HEK293 (cell line): ENCODE results near the gene GGNBP2.

Source experiments
- CTCF ChIA-PET: fragments of 350-600 bp; formaldehyde crosslinking; extraction: SDS; loops from one replicate; lab custom pipeline; 2021; ENCODE audit warnings: antibody characterized with exemption; lab: Yijun Ruan, JAX
- POLR2A ChIA-PET: fragments of 300-600 bp; formaldehyde crosslinking; extraction: SDS; loops from one replicate; lab custom pipeline; 2020; ENCODE audit warnings: antibody characterized with exemption, inconsistent platforms; lab: Yijun Ruan, JAX
- H3K27ac ChIP-seq: fragments of 200-500 bp; sonication (Bioruptor generic); 2 replicates; pipeline ENCODE4 v1.5.1; 2014; ENCODE audit warnings: low read depth, low read length, control low read depth, inconsistent platforms; ENCODE audit errors: extremely low read depth
- H3K36me3 ChIP-seq, 2 experiments: fragments of 200-500 bp in 1 of 2; sonication (Bioruptor generic) in 1 of 2; 1 replicate in 1 of 2; 2 replicates in 1 of 2; pipeline ENCODE4 v1.5.1; 2014 to 2017; ENCODE audit warnings: inconsistent platforms in 2 of 2, low read length in 2 of 2; ENCODE audit not compliant: control insufficient read depth in 2 of 2, insufficient read depth in 1 of 2
- H3K4me1 ChIP-seq: fragments of 200-500 bp; sonication (Bioruptor generic); 2 replicates; pipeline ENCODE4 v1.5.1; 2014; ENCODE audit warnings: mild to moderate bottlenecking, low read length, inconsistent platforms; ENCODE audit not compliant: control insufficient read depth, insufficient read depth
- H3K4me3 ChIP-seq: 2 replicates; pipeline ENCODE4 v1.5.1; 2011; ENCODE audit warnings: low read depth, mild to moderate bottlenecking, control low read depth, low read length, moderate library complexity
- H3K9me3 ChIP-seq: fragments of 200-500 bp; sonication (Bioruptor generic); 2 replicates; pipeline ENCODE4 v1.5.1; 2014; ENCODE audit warnings: low read depth, low read length, inconsistent platforms; ENCODE audit not compliant: control insufficient read depth, insufficient read depth
- HIC1 ChIP-seq: fragments of 450-650 bp; formaldehyde crosslinking; IDR thresholded peaks from 2 replicates; pipeline ENCODE4 v1.5.1; 2016; ENCODE audit warnings: missing biosample characterization, missing genetic modification characterization
- KLF8 ChIP-seq: fragments of 450-650 bp; formaldehyde crosslinking; IDR thresholded peaks from 2 replicates; pipeline ENCODE4 v1.5.1; 2016; ENCODE audit warnings: missing biosample characterization, missing genetic modification characterization
- MZF1 ChIP-seq: fragments of 450-650 bp; formaldehyde crosslinking; IDR thresholded peaks from 2 replicates; pipeline ENCODE4 v1.5.1; 2017; ENCODE audit warnings: missing biosample characterization, missing genetic modification characterization, borderline replicate concordance
- SCRT1 ChIP-seq: fragments of 450-650 bp; formaldehyde crosslinking; IDR thresholded peaks from 2 replicates; pipeline ENCODE4 v1.5.1; 2016; ENCODE audit warnings: missing biosample characterization, missing genetic modification characterization, borderline replicate concordance
- ZBTB10 ChIP-seq: fragments of 450-650 bp; formaldehyde crosslinking; IDR thresholded peaks from 2 replicates; pipeline ENCODE4 v1.5.1; 2016; ENCODE audit warnings: missing biosample characterization, missing genetic modification characterization
- ZBTB11 ChIP-seq: fragments of 450-650 bp; formaldehyde crosslinking; conservative IDR thresholded peaks from 2 replicates; pipeline ENCODE4 v1.5.1; 2016; ENCODE audit warnings: low read depth, missing biosample characterization, missing genetic modification characterization
- ZBTB26 ChIP-seq: fragments of 450-650 bp; formaldehyde crosslinking; optimal IDR thresholded peaks from 2 replicates; pipeline ENCODE3; 2016; ENCODE audit warnings: missing biosample characterization, mild to moderate bottlenecking, missing genetic modification characterization
- ZNF10 ChIP-seq: fragments of 450-650 bp; formaldehyde crosslinking; IDR thresholded peaks from 2 replicates; pipeline ENCODE4 v1.5.1; 2017; ENCODE audit warnings: missing biosample characterization, missing genetic modification characterization
- ZNF223 ChIP-seq: fragments of 450-650 bp; formaldehyde crosslinking; IDR thresholded peaks from 2 replicates; pipeline ENCODE4 v1.5.1; 2016; ENCODE audit warnings: missing biosample characterization, missing genetic modification characterization
- ZNF23 ChIP-seq: fragments of 450-650 bp; formaldehyde crosslinking; IDR thresholded peaks from 2 replicates; pipeline ENCODE4 v1.5.1; 2016; ENCODE audit warnings: missing biosample characterization, missing genetic modification characterization, borderline replicate concordance
- ZNF274 ChIP-seq, 2 experiments: fragments of 200-500 bp in 1 of 2; fragments of 450-650 bp in 1 of 2; sonication (Bioruptor generic) in 1 of 2; formaldehyde crosslinking in 1 of 2; IDR thresholded peaks; 2 replicates each; pipeline versions ENCODE4 v1.5.1 to v1.6.1; 2014 to 2016; ENCODE audit warnings: borderline replicate concordance in 1 of 2, inconsistent platforms in 1 of 2, low read length in 1 of 2, missing biosample characterization in 1 of 2, missing genetic modification characterization in 1 of 2
- ZNF354C ChIP-seq: fragments of 450-650 bp; formaldehyde crosslinking; IDR thresholded peaks from 2 replicates; pipeline ENCODE4 v1.5.1; 2016; ENCODE audit warnings: missing biosample characterization, missing genetic modification characterization, low read depth, borderline replicate concordance
- ZNF510 ChIP-seq: fragments of 450-650 bp; formaldehyde crosslinking; IDR thresholded peaks from 2 replicates; pipeline ENCODE4 v1.5.1; 2018; ENCODE audit warnings: mild to moderate bottlenecking, missing genetic modification characterization, missing biosample characterization; ENCODE audit not compliant: insufficient replicate concordance
- ZNF658 ChIP-seq: fragments of 450-650 bp; formaldehyde crosslinking; IDR thresholded peaks from 2 replicates; pipeline ENCODE4; 2016; ENCODE audit warnings: missing biosample characterization, missing genetic modification characterization
- ZNF830 ChIP-seq: fragments of 450-650 bp; IDR thresholded peaks from 2 replicates; pipeline ENCODE4 v1.5.0; 2018; ENCODE audit warnings: missing biosample characterization, missing genetic modification characterization, low read depth, mild to moderate bottlenecking, moderate library complexity
- ZSCAN18 ChIP-seq: fragments of 450-650 bp; formaldehyde crosslinking; IDR thresholded peaks from 2 replicates; pipeline ENCODE4 v1.5.1; 2016; ENCODE audit warnings: missing biosample characterization, missing genetic modification characterization
- ZSCAN5A ChIP-seq: fragments of 450-650 bp; formaldehyde crosslinking; IDR thresholded peaks from 2 replicates; pipeline ENCODE4 v1.5.1; 2016; ENCODE audit warnings: missing biosample characterization, missing genetic modification characterization
- TF ChIP-seq, protein P1 (sequence below): fragments of 450-650 bp; formaldehyde crosslinking; IDR thresholded peaks from 2 replicates; pipeline ENCODE4 v1.5.1; 2016; ENCODE audit warnings: missing biosample characterization, missing genetic modification characterization

The GGNBP2 gene

GRCh38 chr17:36546418-36547093 is 1.8 kb downstream of the GGNBP2 start:
- ChIA-PET POLR2A (interaction anchor here (1.1 to 4.3 kb wide), 7 partner anchors 11 to 60 kb away, joined by 4 to 81 read pairs (median 6); partner anchors contain the start of genes DHRS11, MRM1, MYO19 and PIGW), CTCF (interaction anchor here (0.6 to 1.8 kb wide), 2 partner anchors 13 to 422 kb away, joined by 3 to 7 read pairs; no protein-coding TSS in a partner anchor)
- Histone ChIP-seq H3K4me3 (peak overlapping the region; percentile 99), H3K4me1 (peaks cover 11% of the 10 kb centered on the region), H3K27ac (peak overlapping the region; percentile 96), H3K36me3 (peaks cover 11 to 14% of the 10 kb centered on the region in 2 experiments), H3K9me3 (no peaks in the 10 kb centered on the region)
- TF ChIP-seq ZBTB26 (tag by site-specific recombination) (no peak), ZNF223 (tag by site-specific recombination) (no peak), ZBTB10 (tag by site-specific recombination) (no peak), ZNF830 (tag by site-specific recombination) (no peak), ZSCAN18 (tag by site-specific recombination) (no peak), ZNF10 (tag by site-specific recombination) (no peak), ZSCAN5A (tag by site-specific recombination) (no peak), KLF8 (tag by site-specific recombination) (no peak), ZNF274 (IDR thresholded peaks at IDR 0.05; ENCODE audit: low read length) (no peak), ZNF274 (tag by site-specific recombination; IDR thresholded peaks at IDR 0.05; ENCODE audit: borderline replicate concordance) (no peak), ZNF510 (tag by site-specific recombination) (no peak), ZNF354C (no peak), HIC1 (tag by site-specific recombination) (no peak), ZNF658 (no peak), MZF1 (tag by site-specific recombination) (no peak), SCRT1 (no peak), ZBTB11 (no peak), ZNF23 (no peak)
- TF ChIP-seq, protein P1, sequence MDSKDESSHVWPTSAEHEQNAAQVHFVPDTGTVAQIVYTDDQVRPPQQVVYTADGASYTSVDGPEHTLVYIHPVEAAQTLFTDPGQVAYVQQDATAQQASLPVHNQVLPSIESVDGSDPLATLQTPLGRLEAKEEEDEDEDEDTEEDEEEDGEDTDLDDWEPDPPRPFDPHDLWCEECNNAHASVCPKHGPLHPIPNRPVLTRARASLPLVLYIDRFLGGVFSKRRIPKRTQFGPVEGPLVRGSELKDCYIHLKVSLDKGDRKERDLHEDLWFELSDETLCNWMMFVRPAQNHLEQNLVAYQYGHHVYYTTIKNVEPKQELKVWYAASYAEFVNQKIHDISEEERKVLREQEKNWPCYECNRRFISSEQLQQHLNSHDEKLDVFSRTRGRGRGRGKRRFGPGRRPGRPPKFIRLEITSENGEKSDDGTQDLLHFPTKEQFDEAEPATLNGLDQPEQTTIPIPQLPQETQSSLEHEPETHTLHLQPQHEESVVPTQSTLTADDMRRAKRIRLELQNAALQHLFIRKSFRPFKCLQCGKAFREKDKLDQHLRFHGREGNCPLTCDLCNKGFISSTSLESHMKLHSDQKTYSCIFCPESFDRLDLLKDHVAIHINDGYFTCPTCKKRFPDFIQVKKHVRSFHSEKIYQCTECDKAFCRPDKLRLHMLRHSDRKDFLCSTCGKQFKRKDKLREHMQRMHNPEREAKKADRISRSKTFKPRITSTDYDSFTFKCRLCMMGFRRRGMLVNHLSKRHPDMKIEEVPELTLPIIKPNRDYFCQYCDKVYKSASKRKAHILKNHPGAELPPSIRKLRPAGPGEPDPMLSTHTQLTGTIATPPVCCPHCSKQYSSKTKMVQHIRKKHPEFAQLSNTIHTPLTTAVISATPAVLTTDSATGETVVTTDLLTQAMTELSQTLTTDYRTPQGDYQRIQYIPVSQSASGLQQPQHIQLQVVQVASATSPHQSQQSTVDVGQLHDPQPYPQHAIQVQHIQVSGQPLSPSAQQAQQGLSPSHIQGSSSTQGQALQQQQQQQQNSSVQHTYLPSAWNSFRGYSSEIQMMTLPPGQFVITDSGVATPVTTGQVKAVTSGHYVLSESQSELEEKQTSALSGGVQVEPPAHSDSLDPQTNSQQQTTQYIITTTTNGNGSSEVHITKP (tag by site-specific recombination) = no peak
